Fibroblast of skin of left quadriceps (primary cell): ENCODE data around the gene HSPA1A.
A peak's percentile ranks its signal among the peaks of the same experiment; 100 is the strongest.

Experiments
- DNase-seq, 2 experiments: peaks; one replicate each; pipeline ENCODE4 v3.0.0-alpha.2; 2013; ENCODE audit warnings: low read depth in 2 of 2

HSPA1A gene

GRCh38 chr6:31815025-31815838, at the start of gene HSPA1A, which contains the start of gene HSPA1L:
HSPA1A (plus strand) TSS chr6:31815543; CDS start chr6:31815757, 214 bp downstream.
HSPA1L (minus strand) TSS chr6:31815283; CDS start chr6:31811972, 3,311 bp downstream.
- DNase-seq, result peak; percentile 94 to 96

GRCh38 chr6:31765559-31765909, 49.8 kb upstream of the HSPA1A start:
- DNase-seq, result no peak

GRCh38 chr6:31765910-31766794, 49.2 kb upstream of the HSPA1A start:
- DNase-seq, result no peak

GRCh38 chr6:31767096-31767645, 48.2 kb upstream of the HSPA1A start:
- no peak for DNase-seq

- DNase-seq, result no peak
Observed at GRCh38 chr6:31768363-31769257, 46.7 kb upstream of the HSPA1A start.

- no peak for DNase-seq
Observed at GRCh38 chr6:31769684-31770371, 45.5 kb upstream of the HSPA1A start.

- DNase-seq, result no peak
Observed at GRCh38 chr6:31770860-31771259, 44.5 kb upstream of the HSPA1A start.

- DNase-seq, result no peak
Observed at GRCh38 chr6:31771992-31772358, 43.4 kb upstream of the HSPA1A start.

- no peak for DNase-seq
Observed at GRCh38 chr6:31775184-31775583, 40.2 kb upstream of the HSPA1A start.

GRCh38 chr6:31775633-31776484, 39.5 kb upstream of the HSPA1A start:
- no peak for DNase-seq

GRCh38 chr6:31776485-31776988, 38.8 kb upstream of the HSPA1A start:
- DNase-seq, result no peak

- peak in 1 of 2 experiments; percentile 12 for DNase-seq
Observed at GRCh38 chr6:31776989-31777666, 38.2 kb upstream of the HSPA1A start, which contains the start of gene VWA7. VWA7 (minus strand) TSS chr6:31777328; CDS start chr6:31776779, 549 bp downstream.

- DNase-seq, result no peak
Observed at GRCh38 chr6:31777667-31778050, 37.7 kb upstream of the HSPA1A start.

GRCh38 chr6:31778193-31778592, 37.1 kb upstream of the HSPA1A start:
- DNase-seq, result no peak

- no peak for DNase-seq
Observed at GRCh38 chr6:31778999-31779885, 36.1 kb upstream of the HSPA1A start.

GRCh38 chr6:31779908-31780307, 35.4 kb upstream of the HSPA1A start:
- no peak for DNase-seq

- DNase-seq, result no peak
Observed at GRCh38 chr6:31780507-31781243, 34.7 kb upstream of the HSPA1A start.
